GM21619 (cell line): ENCODE measurements around the gene PTPRT.

Experiments
- ATAC-seq: cut with Tn5 transposase; IDR thresholded peaks from one replicate; pipeline ENCODE4 v1.9.1; 2021; ENCODE audit not compliant: unreplicated experiment

Gene PTPRT

GRCh38 chr20:43028470-43028869 lies 161.2 kb downstream of the PTPRT start:
- no peak for ATAC-seq

GRCh38 chr20:43023836-43024235 lies 165.9 kb downstream of the PTPRT start:
- ATAC-seq = no peak

GRCh38 chr20:43022568-43022967 lies 167.1 kb downstream of the PTPRT start:
- ATAC-seq = no peak

- no peak for ATAC-seq
Measured at GRCh38 chr20:43022081-43022480, 167.6 kb downstream of the PTPRT start.

- no peak for ATAC-seq
Measured at GRCh38 chr20:43017241-43018030, 172.3 kb downstream of the PTPRT start.

GRCh38 chr20:43016257-43016656 lies 173.4 kb downstream of the PTPRT start:
- no peak for ATAC-seq

GRCh38 chr20:43015566-43015965 lies 174.1 kb downstream of the PTPRT start:
- no peak for ATAC-seq

GRCh38 chr20:43014206-43014605 lies 175.5 kb downstream of the PTPRT start:
- ATAC-seq = no peak

- ATAC-seq = no peak
Measured at GRCh38 chr20:43011491-43011890, 178.2 kb downstream of the PTPRT start.

- no peak for ATAC-seq
Measured at GRCh38 chr20:43009532-43009931, 180.2 kb downstream of the PTPRT start.

- no peak for ATAC-seq
Measured at GRCh38 chr20:43007525-43007924, 182.2 kb downstream of the PTPRT start.

- ATAC-seq = no peak
Measured at GRCh38 chr20:43006651-43007375, 182.9 kb downstream of the PTPRT start.

GRCh38 chr20:43003318-43003944 lies 186.3 kb downstream of the PTPRT start:
- no peak for ATAC-seq

- ATAC-seq = no peak
Measured at GRCh38 chr20:42996141-42996540, 193.6 kb downstream of the PTPRT start.

- no peak for ATAC-seq
Measured at GRCh38 chr20:42988319-42988718, 201.4 kb downstream of the PTPRT start.

- ATAC-seq = no peak
Measured at GRCh38 chr20:42987376-42988114, 202.2 kb downstream of the PTPRT start.

- no peak for ATAC-seq
Measured at GRCh38 chr20:42986143-42986773, 203.4 kb downstream of the PTPRT start.

GRCh38 chr20:42985628-42986027 lies 204.1 kb downstream of the PTPRT start:
- no peak for ATAC-seq

GRCh38 chr20:42982218-42982617 lies 207.5 kb downstream of the PTPRT start:
- ATAC-seq = no peak

GRCh38 chr20:42981253-42981652 lies 208.5 kb downstream of the PTPRT start:
- ATAC-seq = no peak

- no peak for ATAC-seq
Measured at GRCh38 chr20:42979720-42980119, 210.0 kb downstream of the PTPRT start.
